GDM1 (cell line): ENCODE measurements around the gene RETREG2.

Experiments used
- DNase-seq: peaks from one replicate; lab custom pipeline; 2025; lab: John Stamatoyannopoulos, UW

RETREG2 gene

DNA sequence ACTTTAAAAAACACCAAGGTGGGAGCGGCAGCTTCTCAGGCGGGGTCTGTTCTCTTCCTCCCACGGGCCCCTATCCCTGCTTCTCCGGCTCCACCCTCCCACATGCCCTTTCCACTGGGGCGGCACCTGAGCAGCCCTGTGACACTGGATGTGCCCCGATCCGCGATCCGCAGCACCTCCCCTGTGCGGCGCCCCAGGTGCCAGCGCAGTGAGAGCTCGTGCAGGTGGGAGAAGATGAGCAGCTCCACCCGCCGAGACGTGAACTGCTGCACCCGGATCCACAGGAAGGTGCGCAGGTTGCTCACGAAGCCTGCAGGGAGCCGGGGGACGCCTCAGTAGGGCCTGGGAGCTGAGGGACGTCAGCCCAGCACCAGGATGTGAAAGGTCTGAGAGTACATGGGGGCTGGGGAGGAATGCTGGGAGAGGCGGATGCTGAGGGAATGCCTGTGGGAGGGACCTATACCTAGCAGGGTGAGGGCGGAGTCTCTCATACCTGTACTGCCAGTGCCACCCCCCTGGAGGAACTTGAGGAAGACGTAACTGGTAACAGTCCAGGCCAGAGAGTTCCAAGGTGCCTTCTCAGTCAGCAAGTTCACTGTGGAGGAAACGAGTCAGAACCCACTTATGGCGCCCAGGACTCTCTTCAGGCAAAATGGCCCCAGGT, 37.9 kb downstream of the RETREG2 start:
- DNase-seq, result no peak

DNA sequence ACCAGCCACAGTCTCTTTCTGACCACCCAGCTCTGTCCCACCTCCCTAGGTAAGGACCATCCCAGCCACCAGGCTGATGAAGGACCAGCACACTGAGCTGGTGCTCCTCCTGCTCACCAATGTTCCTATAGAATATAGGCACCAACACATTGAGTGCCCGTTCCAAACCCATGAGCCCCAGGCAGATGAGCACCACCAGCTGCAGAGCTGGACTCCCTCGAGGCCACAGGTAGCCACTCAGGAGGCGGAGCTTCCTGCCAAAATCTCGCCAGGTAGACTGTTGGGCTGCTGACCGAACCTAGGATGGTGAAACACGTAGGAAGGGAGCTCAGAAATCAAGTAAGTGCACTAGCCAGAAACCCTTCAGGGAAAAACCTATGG, 38.5 kb downstream of the RETREG2 start:
- DNase-seq, result no peak

GRCh38 chr2:219218217-219218731, 40.2 kb downstream of the RETREG2 start:
- no peak for DNase-seq

GRCh38 chr2:219218732-219219701, 40.9 kb downstream of the RETREG2 start, which contains the start of gene ABCB6:
ABCB6 (minus strand) TSS chr2:219218958; CDS start chr2:219218673, 285 bp downstream.
- DNase-seq, result no peak

GRCh38 chr2:219219784-219220532, 41.9 kb downstream of the RETREG2 start:
- DNase-seq, result no peak

DNA sequence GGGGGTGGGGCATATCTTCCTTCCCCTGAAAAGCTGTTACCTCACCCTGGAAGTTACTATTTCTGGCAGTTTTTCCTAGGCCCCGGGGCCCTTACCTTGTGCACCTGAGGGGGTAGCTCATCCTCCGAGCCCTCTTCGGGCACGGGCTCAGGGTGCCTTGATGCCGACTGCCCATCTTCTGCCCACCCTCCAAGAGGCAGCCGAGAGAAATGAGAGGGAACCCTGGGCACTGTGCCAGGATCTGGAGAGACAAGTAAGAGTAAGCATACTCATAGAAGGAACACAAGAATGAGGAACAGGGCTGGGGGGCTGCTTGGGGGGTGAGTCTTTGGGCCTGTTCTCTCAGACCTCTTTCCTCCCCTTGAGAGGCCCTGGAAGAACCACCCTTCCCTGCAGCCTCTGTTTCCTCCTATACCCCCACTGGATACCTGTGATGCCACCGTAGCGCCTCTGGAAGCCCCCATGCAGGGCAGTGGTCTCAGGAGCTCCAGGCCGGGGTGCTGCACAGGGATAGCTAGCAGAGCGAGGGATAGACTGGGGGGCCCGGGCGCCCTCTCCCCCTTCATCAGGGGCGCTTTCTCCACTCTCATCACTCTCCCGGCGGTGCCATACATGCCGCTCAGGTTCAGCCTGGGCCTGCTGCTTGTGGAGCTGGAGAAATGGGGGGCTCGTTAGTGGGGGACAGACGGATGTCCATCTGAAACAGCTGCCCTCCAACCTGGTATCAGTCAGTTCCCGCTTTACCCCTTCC, 42.8 kb downstream of the RETREG2 start:
- no peak for DNase-seq

- no peak for DNase-seq
Observed at GRCh38 chr2:219221957-219222518, 44.0 kb downstream of the RETREG2 start.

DNA sequence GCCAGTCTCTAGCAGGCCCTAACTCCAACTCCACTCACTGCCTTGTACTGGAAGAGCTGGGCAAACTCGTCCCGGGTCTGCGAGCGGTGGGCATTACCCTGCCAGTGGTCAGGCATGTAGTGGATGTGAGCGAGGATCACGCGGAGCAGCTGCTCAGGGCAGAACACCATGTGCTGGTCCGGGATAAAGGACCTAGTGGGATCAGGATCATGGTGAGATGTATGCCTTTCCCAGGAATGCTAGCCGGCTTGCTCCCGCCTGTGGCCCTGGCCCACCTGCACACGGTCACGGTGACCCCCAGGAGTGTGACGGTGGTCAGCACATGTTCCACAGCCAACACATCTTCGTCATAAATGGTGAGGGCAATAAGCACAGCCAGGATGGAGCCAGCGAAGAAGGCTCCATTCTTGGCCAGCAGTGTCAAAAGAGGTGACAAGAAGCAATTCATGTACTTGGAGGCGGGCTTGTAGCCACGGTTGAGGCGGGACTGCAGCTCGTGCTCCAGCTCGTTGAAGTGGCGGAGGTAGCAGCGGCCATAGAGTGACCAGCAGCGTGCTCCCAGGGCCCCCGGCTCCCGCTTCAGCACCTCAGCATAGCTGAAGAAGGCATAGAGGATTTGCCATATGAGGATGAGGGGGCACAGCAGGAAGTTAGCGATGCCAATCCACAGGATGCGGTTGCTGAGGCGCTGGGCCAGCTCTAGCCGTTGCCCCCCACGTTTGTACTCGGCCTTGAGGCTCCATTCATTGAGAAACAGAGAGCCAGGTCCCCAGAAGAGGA, 45.9 kb downstream of the RETREG2 start:
- no peak for DNase-seq

DNA sequence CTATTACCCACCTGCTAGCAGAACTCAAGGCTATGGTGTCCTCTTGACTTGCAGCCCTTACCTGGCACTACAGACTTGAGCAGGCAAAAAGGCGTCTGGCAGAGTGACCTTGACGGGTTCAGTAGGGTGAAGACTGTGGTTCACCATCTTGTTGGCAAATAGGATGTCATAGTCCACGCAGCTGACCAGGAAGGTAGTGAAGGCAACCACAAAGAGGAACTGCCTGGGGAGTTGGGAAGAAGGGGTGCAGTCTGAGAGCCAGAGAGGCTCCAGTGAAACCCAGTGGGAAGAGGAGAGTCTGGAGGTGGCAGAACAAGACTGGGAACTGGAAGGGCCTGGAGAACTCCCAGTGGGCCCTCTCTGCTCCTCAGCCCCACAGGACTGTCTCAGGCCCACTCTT, 47.3 kb downstream of the RETREG2 start:
- DNase-seq, result peak; percentile 19

DNA sequence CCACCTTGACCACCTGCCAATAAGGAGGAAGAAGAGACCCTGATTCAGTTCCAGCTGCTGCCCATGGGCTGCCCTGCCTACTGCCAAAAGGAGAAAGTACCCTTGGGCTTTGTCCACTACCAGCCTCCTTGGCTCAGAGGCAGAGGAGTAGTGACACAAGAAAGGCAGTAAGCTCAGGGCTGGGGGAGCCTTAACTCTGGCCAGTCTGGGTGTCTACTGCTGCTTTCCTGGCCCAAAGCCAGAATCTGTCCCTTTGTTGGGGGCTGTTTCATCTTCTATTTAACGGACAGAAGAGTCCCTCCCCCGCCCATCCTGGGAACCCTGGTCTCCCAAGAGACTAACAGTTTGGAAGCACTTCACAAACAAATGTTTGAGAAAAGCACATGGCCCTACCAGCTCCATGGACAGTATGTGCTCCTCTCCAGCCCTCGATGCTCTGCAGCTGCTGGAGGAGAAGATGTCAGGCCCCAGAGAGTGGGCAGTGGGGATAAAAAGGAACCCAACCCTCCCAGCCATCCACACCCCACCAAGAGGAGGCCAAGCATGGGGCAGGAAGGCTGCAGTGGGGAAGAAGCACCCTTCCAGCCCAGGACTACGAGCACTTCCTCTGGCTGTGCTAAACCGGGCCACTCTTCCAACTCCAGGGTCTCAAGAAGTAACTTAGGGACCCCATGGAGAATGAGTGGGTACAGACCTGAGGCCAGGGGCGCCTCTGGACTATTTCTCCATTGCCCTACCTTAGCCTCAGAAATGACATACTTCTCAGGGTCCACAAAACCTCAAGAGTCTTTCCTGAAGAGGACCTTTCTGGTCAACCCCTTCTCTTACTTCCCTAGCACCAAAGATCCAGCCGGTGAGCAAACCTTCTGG, 50.2 kb downstream of the RETREG2 start:
- DNase-seq, result no peak

DNA sequence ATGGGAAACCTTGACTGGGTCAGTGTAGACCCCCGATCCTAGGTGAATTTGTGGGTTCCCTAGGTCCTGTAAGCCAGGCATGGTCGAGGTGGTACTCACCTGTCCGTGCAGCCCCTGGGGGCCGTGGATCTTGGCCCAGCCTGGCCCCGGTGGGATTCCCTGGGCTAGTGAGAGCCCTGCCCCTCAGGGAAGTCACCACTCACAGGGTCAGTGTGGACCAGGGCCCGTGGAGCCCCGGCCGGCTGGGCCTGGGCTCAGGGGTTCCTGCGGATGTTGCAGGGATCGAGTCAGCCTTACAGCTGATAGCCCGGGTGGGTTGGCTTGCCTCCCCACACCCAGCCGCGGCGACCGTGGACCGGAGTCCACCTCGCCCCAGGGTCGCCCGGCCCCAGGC, 50.8 kb downstream of the RETREG2 start:
- no peak for DNase-seq

DNA sequence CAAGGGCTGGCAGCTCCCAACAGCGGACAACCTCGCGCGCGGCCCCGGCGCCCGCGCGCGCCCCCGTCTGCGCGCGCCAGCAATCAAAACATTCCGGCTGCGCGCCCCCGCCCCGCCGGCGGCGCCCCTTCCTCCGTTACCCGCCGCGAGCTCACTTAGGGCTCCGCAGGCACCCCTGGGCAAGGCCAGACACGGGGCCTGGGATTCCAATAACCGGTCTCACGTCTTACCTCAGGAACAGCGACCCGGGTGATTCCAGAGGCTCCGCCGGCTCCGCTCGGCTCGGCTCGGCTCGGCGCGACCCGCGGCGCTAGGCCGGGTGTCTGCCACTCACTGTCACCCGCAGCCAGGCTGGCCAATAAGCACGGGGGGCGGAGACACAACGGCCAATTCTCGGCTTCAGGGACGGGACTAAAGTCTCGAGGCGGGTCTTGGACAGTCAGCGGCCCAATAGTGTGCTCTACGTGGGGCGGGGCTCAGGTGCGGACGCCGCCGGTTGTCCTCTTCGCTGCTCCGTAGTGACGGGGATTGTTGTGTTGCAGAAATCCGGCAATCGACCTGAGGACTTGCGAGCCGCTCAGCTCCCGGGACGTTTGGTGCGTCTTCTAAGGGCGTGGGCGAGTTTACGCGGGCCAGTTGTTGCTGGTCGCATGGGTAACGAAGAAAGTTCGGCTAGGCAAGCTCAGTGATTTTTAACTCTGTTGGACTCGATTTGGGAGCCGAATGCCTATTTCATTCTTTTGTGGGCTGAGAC, 51.4 kb downstream of the RETREG2 start, which contains the start of the genes ANKZF1 and ATG9A:
TSS of gene ANKZF1 (plus strand) at position 502 of the 754 bp plus-strand sequence. CDS start 452 bp downstream, outside the sequence.
TSS of gene ATG9A (minus strand) at position 332 of the 754 bp plus-strand sequence. CDS start 1,612 bp downstream, outside the sequence.
- DNase-seq, result peak; percentile 98

GRCh38 chr2:219230059-219230540, 52.0 kb downstream of the RETREG2 start:
- DNase-seq, result no peak

GRCh38 chr2:219234331-219234730, 56.3 kb downstream of the RETREG2 start:
- no peak for DNase-seq
